Peyer's patch (tissue), 4 donors: ENCODE measurements around the gene LIN54.

Source experiments
- CTCF ChIP-seq, 6 experiments: fragments of 450-650 bp in 4 of 6; fragments of 200-600 bp in 2 of 6; sonication (generic) in 1 of 6; IDR thresholded peaks; one replicate each; pipeline ENCODE4 v1.5.1; 2017 to 2019; ENCODE audit warnings: antibody characterized with exemption in 6 of 6, mild to moderate bottlenecking in 3 of 6, moderate library complexity in 1 of 6
- POLR2A ChIP-seq, 2 donors: fragments of 450-650 bp; IDR thresholded peaks; one replicate each; pipeline ENCODE4 v1.5.1; 2017; ENCODE audit warnings: antibody characterized with exemption in 2 of 2, mild to moderate bottlenecking in 2 of 2, moderate library complexity in 2 of 2

GRCh38 chr4:82984459-82984858, 26.2 kb downstream of the LIN54 start:
- no peak for TF ChIP-seq CTCF (IDR thresholded peaks at IDR 0.05)
- TF ChIP-seq POLR2A (IDR thresholded peaks at IDR 0.05): no peak
